WTC11 (cell line): ENCODE measurements around the gene IPO8.

Experiments used
- ATF6 ChIP-seq: sonication (generic); formaldehyde crosslinking; IDR thresholded peaks from 2 replicates; pipeline ENCODE4 v1.8.1; 2023; ENCODE audit warnings: mild to moderate bottlenecking, missing genetic modification reagents
- NFE2L1 ChIP-seq: sonication (generic); formaldehyde crosslinking; IDR thresholded peaks from 2 replicates; pipeline ENCODE4 v1.8.1; 2023; ENCODE audit warnings: missing genetic modification reagents
- SP1 ChIP-seq: sonication (generic); formaldehyde crosslinking; conservative IDR thresholded peaks from 2 replicates; pipeline ENCODE4 v1.8.1; 2022; ENCODE audit warnings: missing genetic modification reagents
- ZNF121 ChIP-seq: sonication (generic); formaldehyde crosslinking; IDR thresholded peaks from 2 replicates; pipeline ENCODE4 v1.8.0; 2023; ENCODE audit warnings: missing genetic modification reagents
- TF ChIP-seq, protein P1 (sequence below): fragments of 200-600 bp; IDR thresholded peaks from 2 replicates; pipeline ENCODE4 v1.8.0; 2022; ENCODE audit warnings: antibody characterized with exemption

DNA sequence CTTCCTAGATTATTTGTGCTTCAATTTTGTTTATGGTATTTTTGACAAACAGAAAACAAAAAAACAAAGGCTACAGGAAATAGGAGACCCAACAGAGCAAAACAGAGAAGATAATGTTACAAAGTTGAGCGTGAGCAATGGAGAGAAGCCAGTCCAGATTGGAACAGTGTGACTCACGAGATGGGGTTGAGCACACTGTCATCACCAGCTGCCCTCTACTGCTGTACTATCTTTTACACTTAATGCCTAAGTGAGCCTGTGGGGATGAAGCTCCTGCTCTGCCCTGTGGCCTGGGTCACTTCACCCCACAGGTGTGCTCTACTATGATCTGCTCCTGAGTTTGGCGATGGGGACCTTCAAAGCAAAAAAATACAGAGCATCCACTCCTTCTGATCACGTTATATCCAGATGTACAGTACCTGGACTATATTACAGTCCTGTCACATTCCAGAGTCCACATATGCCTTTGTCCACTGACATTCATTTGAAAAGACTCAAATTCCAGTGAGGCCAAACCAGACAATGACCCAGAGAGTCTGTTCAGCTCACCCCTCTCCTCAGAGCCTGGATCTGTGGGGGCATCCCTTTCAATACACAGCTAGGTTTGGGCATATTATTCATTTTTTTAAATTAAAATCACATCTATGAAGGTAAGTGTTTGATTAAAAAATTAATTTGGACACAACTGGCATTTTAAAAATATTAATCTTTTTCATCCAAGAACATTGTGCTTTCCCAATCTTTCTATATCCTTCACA is 4.4 kb downstream of the IPO8 start:
- TF ChIP-seq, protein P1, sequence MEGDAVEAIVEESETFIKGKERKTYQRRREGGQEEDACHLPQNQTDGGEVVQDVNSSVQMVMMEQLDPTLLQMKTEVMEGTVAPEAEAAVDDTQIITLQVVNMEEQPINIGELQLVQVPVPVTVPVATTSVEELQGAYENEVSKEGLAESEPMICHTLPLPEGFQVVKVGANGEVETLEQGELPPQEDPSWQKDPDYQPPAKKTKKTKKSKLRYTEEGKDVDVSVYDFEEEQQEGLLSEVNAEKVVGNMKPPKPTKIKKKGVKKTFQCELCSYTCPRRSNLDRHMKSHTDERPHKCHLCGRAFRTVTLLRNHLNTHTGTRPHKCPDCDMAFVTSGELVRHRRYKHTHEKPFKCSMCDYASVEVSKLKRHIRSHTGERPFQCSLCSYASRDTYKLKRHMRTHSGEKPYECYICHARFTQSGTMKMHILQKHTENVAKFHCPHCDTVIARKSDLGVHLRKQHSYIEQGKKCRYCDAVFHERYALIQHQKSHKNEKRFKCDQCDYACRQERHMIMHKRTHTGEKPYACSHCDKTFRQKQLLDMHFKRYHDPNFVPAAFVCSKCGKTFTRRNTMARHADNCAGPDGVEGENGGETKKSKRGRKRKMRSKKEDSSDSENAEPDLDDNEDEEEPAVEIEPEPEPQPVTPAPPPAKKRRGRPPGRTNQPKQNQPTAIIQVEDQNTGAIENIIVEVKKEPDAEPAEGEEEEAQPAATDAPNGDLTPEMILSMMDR = no peak
- no peak for TF ChIP-seq SP1 (CRISPR knock-in tag)
- no peak for TF ChIP-seq NFE2L1 (CRISPR knock-in tag)
- TF ChIP-seq ATF6 (CRISPR knock-in tag) = no peak
- no peak for TF ChIP-seq ZNF121 (CRISPR knock-in tag)
